Testis (tissue), 5 donors: Measurements from ENCODE around the gene RFPL1. TPM values are rescaled to one million over a fixed set of nuclear protein-coding genes. Genes with fewer than 3 reads are reported as not detected.
"Not testable (repeated sequence)": the region's sequence is repeated elsewhere in the genome, so short reads cannot be mapped to it uniquely, and the experiment has no call there.

Source experiments
- DNase-seq: peaks from one replicate; pipeline ENCODE4 v3.0.0-alpha.2; 2019
- H3K27ac ChIP-seq, 2 donors: fragments of 200-600 bp; sonication (generic); one replicate each; pipeline ENCODE4 v1.5.1; 2019
- H3K27me3 ChIP-seq: fragments of 200-600 bp; sonication (generic); one replicate; pipeline ENCODE4 v1.5.1; 2019
- H3K36me3 ChIP-seq: fragments of 200-600 bp; sonication (generic); one replicate; pipeline ENCODE4 v1.5.1; 2017; ENCODE audit warnings: low read depth; ENCODE audit errors: missing control alignments
- H3K4me1 ChIP-seq: fragments of 200-600 bp; sonication (generic); one replicate; pipeline ENCODE4 v1.5.1; 2019
- H3K4me3 ChIP-seq, 2 donors: fragments of 200-600 bp; sonication (generic); one replicate each; pipeline ENCODE4 v1.5.1; 2017 to 2019
- H3K9me3 ChIP-seq: fragments of 200-600 bp; sonication (generic); one replicate; pipeline ENCODE4 v1.5.1; 2017
- POLR2A ChIP-seq: fragments of 450-650 bp; IDR thresholded peaks from one replicate; pipeline ENCODE4 v1.6.1; 2017; ENCODE audit warnings: antibody characterized with exemption, mild to moderate bottlenecking, moderate library complexity
- WGBS, 2 donors: methylation state at CpG; one replicate each; pipeline ENCODE4 v1.1.5; 2018; 5-methylcytosine and 5-hydroxymethylcytosine counted together
- intact Hi-C: fragments of 100-400 bp; cut with DNase I; formaldehyde crosslinking; loops from one replicate; pipeline ENCODE4 v1.15.1; 2023; ENCODE audit warnings: low total_unique reads
- long read RNA-seq, 2 donors: transcript quantifications; one replicate each; lab custom pipeline, GENCODE V29; 2026
- polyA plus RNA-seq: library from polyadenylated mRNA; stranded (reverse); fragments of 350-450 nt; fragmentation: Illumina TruSeq; extraction: RNeasy Lipid Tissue Mini Kit (QIAGEN cat#74804); gene quantifications from one replicate; pipeline ENCODE4 v1.2.3, GENCODE V29; 2014; ENCODE audit warnings: low read depth, low replicate concordance; ENCODE audit not compliant: insufficient read depth
- total RNA-seq, 2 donors: library from RNA; depleted of rRNA; stranded (reverse); fragments of >200 nt; gene quantifications; one replicate each; pipeline ENCODE4 v1.2.3, GENCODE V29; 2016
- TF ChIP-seq, protein P1 (sequence below), 3 experiments: fragments of 450-650 bp in 2 of 3; fragments of 200-600 bp in 1 of 3; sonication (generic) in 1 of 3; IDR thresholded peaks; one replicate each; pipeline ENCODE4 v1.5.1; 2016 to 2019; ENCODE audit warnings: antibody characterized with exemption in 3 of 3, mild to moderate bottlenecking in 2 of 3, moderate library complexity in 1 of 3

Gene RFPL1
- total RNA-seq (under 1 TPM; 0.37 to 0.71 TPM), polyA plus RNA-seq (1.4 TPM)
- long read RNA-seq, donor 1, partial matches to known transcripts, result 0 of 1 reads
- long read RNA-seq, donor 1, other reads (novel, unspliced or antisense), result 0 of 1 reads
- long read RNA-seq, donor 2, result 0 reads

DNA sequence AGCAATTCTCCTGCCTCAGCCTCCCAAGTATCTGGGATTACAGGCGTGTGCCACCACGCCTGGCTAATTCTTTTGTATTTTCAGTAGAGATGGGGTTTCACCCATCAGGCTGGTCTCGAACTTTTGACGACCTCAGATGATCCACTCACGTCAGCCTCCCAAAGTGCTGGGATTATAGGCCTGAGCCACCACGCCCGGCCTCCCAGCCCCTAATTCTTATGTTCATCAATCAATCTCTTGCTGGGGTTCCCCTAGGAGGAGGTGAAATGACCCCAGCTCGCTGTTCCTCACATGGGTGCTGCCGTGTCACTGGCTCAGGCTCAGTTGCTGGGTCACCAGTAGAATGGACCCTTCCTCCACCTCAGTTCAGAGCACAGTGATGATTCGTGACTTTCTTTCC lies at the start of gene RFPL1:
Gene RFPL1, plus strand, starts transcription at position 301 of the 400 bp plus-strand sequence.
- H3K4me3 ChIP-seq, intact Hi-C loops, H3K27me3 ChIP-seq, H3K9me3 ChIP-seq, H3K4me1 ChIP-seq, H3K36me3 ChIP-seq, H3K27ac ChIP-seq: not testable (repeated sequence)
- 87 to 96% methylated on average over 10 of the region's 10 CpGs for WGBS, 2 donors
- DNase-seq, result peak; percentile 3

DNA sequence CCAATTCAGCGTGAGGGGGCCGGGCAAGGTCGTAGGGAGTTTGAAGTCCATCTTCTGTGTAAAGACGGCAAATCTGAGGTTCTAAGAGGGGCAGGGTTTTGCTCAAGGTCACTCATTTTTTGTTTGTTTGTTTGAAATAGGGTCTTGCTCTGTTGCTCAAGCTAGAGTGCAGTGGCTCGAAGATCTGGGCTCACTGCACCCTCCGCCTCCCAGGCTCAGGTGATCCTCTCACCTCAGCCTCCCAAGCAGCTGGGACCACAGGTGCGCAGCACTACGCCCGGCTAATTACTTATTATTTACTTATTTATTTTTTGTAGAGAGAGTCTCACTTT lies 49.7 kb upstream of the RFPL1 start:
- Histone ChIP-seq H3K4me3 (peak overlapping the region; percentile 68 to 79), H3K36me3 (no peaks in the 10 kb centered on the region), H3K27ac (peak overlapping the region; percentile 67 to 82), H3K9me3 (no peaks in the 10 kb centered on the region), H3K4me1 (peaks cover 14% of the 10 kb centered on the region), H3K27me3 (no peaks in the 10 kb centered on the region)
- WGBS, 2 donors, result 6 to 11% methylated on average over 9 of the region's 9 CpGs
- TF ChIP-seq, protein P1, sequence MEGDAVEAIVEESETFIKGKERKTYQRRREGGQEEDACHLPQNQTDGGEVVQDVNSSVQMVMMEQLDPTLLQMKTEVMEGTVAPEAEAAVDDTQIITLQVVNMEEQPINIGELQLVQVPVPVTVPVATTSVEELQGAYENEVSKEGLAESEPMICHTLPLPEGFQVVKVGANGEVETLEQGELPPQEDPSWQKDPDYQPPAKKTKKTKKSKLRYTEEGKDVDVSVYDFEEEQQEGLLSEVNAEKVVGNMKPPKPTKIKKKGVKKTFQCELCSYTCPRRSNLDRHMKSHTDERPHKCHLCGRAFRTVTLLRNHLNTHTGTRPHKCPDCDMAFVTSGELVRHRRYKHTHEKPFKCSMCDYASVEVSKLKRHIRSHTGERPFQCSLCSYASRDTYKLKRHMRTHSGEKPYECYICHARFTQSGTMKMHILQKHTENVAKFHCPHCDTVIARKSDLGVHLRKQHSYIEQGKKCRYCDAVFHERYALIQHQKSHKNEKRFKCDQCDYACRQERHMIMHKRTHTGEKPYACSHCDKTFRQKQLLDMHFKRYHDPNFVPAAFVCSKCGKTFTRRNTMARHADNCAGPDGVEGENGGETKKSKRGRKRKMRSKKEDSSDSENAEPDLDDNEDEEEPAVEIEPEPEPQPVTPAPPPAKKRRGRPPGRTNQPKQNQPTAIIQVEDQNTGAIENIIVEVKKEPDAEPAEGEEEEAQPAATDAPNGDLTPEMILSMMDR (IDR thresholded peaks at IDR 0.05), result no peak
- no peak for TF ChIP-seq POLR2A
- intact Hi-C loops, result no loop called here
- DNase-seq, result no peak

DNA sequence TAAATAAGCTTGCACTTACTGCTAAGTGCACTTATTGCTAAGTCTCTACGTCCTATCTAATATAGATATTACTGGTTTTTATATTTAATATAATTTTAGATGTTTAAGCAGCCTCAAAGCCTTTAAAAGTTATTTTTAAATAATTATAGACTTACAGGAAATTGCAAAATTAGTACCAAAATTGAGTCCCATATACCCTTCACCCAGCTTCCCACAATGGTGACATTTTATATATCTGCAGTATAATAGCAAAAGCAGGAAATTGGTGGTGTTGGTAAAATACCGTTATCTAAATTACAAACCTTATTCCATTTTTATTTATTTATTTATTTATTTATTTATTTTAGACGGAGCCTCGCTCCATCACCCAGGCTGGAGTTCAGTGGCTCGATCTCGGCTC lies 48.1 kb upstream of the RFPL1 start:
- Histone ChIP-seq H3K9me3 (no peaks in the 10 kb centered on the region), H3K4me3 (no peak overlapping the region), H3K27me3 (no peaks in the 10 kb centered on the region), H3K36me3 (no peaks in the 10 kb centered on the region), H3K27ac (no peak overlapping the region), H3K4me1 (peaks cover 17% of the 10 kb centered on the region)
- no peak for DNase-seq
- intact Hi-C loops, result no loop called here
- TF ChIP-seq POLR2A, result no peak
- TF ChIP-seq, protein P1 (IDR thresholded peaks at IDR 0.05), result no peak
- 62 to 86% methylated on average over 6 of the region's 6 CpGs for WGBS, 2 donors

DNA sequence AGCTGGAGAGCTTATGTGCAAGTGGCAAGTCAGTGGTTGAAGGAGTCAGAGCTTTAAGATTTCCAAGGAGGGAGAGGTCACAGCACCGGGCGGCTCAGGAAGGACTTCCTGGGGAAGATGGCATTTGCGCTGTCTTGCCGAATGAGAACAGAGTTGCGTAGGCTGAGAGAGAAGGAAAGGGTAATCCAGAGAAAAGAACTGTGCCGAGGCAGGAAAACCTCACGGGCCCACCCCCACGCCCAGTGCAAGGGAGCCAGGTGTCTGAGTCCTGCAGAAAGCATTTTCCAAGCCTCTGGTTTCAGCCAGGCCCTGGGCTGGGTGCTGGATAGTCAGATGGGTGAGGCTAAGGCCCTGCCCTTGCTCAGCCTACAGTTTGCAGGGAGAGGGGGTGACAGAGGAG lies 46.8 kb upstream of the RFPL1 start:
- Histone ChIP-seq H3K9me3 (no peaks in the 10 kb centered on the region), H3K27me3 (no peaks in the 10 kb centered on the region), H3K4me1 (peaks cover 13% of the 10 kb centered on the region), H3K4me3 (no peak overlapping the region), H3K27ac (no peak overlapping the region), H3K36me3 (no peaks in the 10 kb centered on the region)
- intact Hi-C loops, result no loop called here
- WGBS, 2 donors, result 74 to 83% methylated on average over 8 of the region's 8 CpGs
- DNase-seq, result no peak
- no peak for TF ChIP-seq POLR2A
- TF ChIP-seq, protein P1 (IDR thresholded peaks at IDR 0.05), result no peak

DNA sequence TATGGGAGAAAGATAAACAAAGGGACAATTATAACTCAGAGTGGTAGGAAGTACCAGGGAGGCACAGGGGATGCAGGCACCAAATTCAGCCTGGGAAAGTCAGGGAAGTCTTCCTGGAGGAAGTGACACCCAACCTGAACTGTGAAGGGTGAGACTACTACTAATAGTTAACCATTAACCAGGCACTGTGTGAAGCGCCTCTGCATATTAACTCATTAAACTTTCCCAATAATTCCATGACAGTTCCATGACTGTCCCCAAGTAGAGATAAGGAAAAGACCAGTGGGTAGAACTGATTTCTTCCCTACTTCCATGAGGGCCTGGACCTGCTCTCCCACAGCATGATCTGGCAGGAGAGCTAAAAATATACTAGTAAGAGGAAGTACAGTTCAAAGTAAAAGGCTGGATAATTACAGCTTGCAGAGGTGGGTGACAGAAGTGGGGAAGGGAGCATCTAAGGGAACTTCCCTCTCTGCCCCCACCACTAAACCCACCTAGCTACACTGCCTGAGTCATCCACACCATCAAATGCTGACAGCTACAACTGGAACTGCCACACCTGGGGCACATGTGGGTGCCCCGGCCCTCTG lies 45.3 kb upstream of the RFPL1 start:
- Histone ChIP-seq H3K27me3 (no peaks in the 10 kb centered on the region), H3K4me3 (no peak overlapping the region), H3K9me3 (no peaks in the 10 kb centered on the region), H3K4me1 (peaks cover 9% of the 10 kb centered on the region), H3K27ac (no peak overlapping the region), H3K36me3 (no peaks in the 10 kb centered on the region)
- intact Hi-C loops, result no loop called here
- WGBS, 2 donors, result 92 to 100% methylated on average over 2 of the region's 2 CpGs
- TF ChIP-seq, protein P1 (IDR thresholded peaks at IDR 0.05), result no peak
- TF ChIP-seq POLR2A, result no peak
- no peak for DNase-seq
